Effector CD8-positive, alpha-beta T cell (primary cell): ENCODE results near the gene ECSCR.
"Not testable (repeated sequence)": the region's sequence is repeated elsewhere in the genome, so short reads cannot be mapped to it uniquely, and the experiment has no call there.

ENCODE experiments used
- DNase-seq: peaks from one replicate; lab custom pipeline; 2025; lab: John Stamatoyannopoulos, UW

The ECSCR gene

GRCh38 chr5:139413963-139414362 lies 48.6 kb downstream of the ECSCR start:
- DNase-seq: no peak

- no peak for DNase-seq
Observed at GRCh38 chr5:139413153-139413552, 49.4 kb downstream of the ECSCR start.

- DNase-seq: no peak
Observed at GRCh38 chr5:139410993-139411828, 51.3 kb downstream of the ECSCR start.

- no peak for DNase-seq
Observed at GRCh38 chr5:139410121-139410992, 52.2 kb downstream of the ECSCR start.

- DNase-seq: not testable (repeated sequence)
Observed at GRCh38 chr5:139409116-139409515, 53.4 kb downstream of the ECSCR start.

GRCh38 chr5:139408191-139408590 lies 54.4 kb downstream of the ECSCR start:
- DNase-seq: no peak

- DNase-seq: no peak
Observed at GRCh38 chr5:139407517-139407916, 55.0 kb downstream of the ECSCR start.

- DNase-seq: no peak
Observed at GRCh38 chr5:139406963-139407362, 55.6 kb downstream of the ECSCR start.

GRCh38 chr5:139404484-139404840 lies 58.1 kb downstream of the ECSCR start:
- DNase-seq: no peak

GRCh38 chr5:139403787-139404483 lies 58.6 kb downstream of the ECSCR start, which contains the start of gene SPATA24:
SPATA24 (minus strand) TSS chr5:139404089; CDS start chr5:139404060, 29 bp downstream.
- DNase-seq: peak; percentile 97

- no peak for DNase-seq
Observed at GRCh38 chr5:139403418-139403786, 59.1 kb downstream of the ECSCR start.

GRCh38 chr5:139402561-139403158 lies 59.9 kb downstream of the ECSCR start:
- no peak for DNase-seq

GRCh38 chr5:139401546-139401945 lies 61.0 kb downstream of the ECSCR start:
- no peak for DNase-seq

GRCh38 chr5:139399501-139400121 lies 62.9 kb downstream of the ECSCR start:
- DNase-seq: no peak
